T-cell (primary cell): Measurements from ENCODE around the gene CUEDC1. TPM values are rescaled to one million over a fixed set of nuclear protein-coding genes. Genes with fewer than 3 reads are reported as not detected.
"Not testable (repeated sequence)": the region's sequence is repeated elsewhere in the genome, so short reads cannot be mapped to it uniquely, and the experiment has no call there.

Source experiments
- ATAC-seq, 4 experiments: fragments of 200-7000 bp in 3 of 4; fragments of 150-1000 bp in 1 of 4; cut with Tn5 transposase; replicated peaks in 1 of 4; 1 replicate in 3 of 4; 2 replicates in 1 of 4; pipeline ENCODE4 v1.10.0; 2021; ENCODE audit warnings: moderate library complexity in 3 of 4, mild to moderate bottlenecking in 2 of 4, moderate number of reproducible peaks in 1 of 4
- CTCF ChIA-PET, 2 donors: fragments of 300-600 bp; sonication (Branson Sonifier 250); formaldehyde crosslinking; loops; one replicate each; lab custom pipeline; 2022; ENCODE audit warnings: antibody characterized with exemption in 2 of 2; lab: Charles Lee
- POLR2A ChIA-PET, 2 donors: fragments of 300-600 bp; sonication (Branson Sonifier 250); formaldehyde crosslinking; loops; one replicate each; lab custom pipeline; 2022; ENCODE audit warnings: antibody characterized with exemption in 2 of 2; lab: Charles Lee
- DNase-seq, 35 experiments: peaks; one replicate each; pipeline versions ENCODE4 v3.0.0 to v3.0.0-alpha.2; 2013 to 2023
- H3K27ac ChIP-seq: one replicate; pipeline ENCODE4 v1.5.1; 2013; ENCODE audit warnings: low read length
- H3K27me3 ChIP-seq, 2 experiments: replicated peaks in 1 of 2; 1 replicate in 1 of 2; 2 replicates in 1 of 2; pipeline versions ENCODE4 v1.6.1 to v1.7.0; 2013; ENCODE audit warnings: low read length in 1 of 2, mixed read lengths in 1 of 2; ENCODE audit not compliant: control insufficient read depth in 2 of 2, insufficient read depth in 2 of 2; ENCODE audit errors: extremely low read depth in 1 of 2
- H3K36me3 ChIP-seq, 2 donors: 1 replicate in 1 of 2; 2 replicates in 1 of 2; pipeline versions ENCODE4 v1.6.1 to v1.7.0; 2013; ENCODE audit warnings: low read length in 1 of 2; ENCODE audit not compliant: control insufficient read depth in 2 of 2, insufficient read depth in 1 of 2; ENCODE audit errors: extremely low read depth in 1 of 2
- H3K4me1 ChIP-seq, 2 experiments: 1 replicate in 1 of 2; 2 replicates in 1 of 2; pipeline versions ENCODE4 v1.6.1 to v1.7.0; 2013; ENCODE audit warnings: low read length in 2 of 2, mixed read lengths in 1 of 2; ENCODE audit not compliant: insufficient read depth in 2 of 2, control insufficient read depth in 1 of 2; ENCODE audit errors: extremely low read depth in 1 of 2
- H3K4me3 ChIP-seq, 2 donors: 1 replicate in 1 of 2; 2 replicates in 1 of 2; pipeline versions ENCODE4 v1.5.1 to v1.7.0; 2013; ENCODE audit warnings: mild to moderate bottlenecking in 2 of 2, low read length in 1 of 2, moderate library complexity in 1 of 2; ENCODE audit not compliant: control insufficient read depth in 1 of 2; ENCODE audit errors: extremely low read depth in 1 of 2
- H3K9me3 ChIP-seq: 2 replicates; pipeline ENCODE4 v1.7.0; 2013
- H3K27ac Mint-ChIP-seq, 2 donors: one replicate each; pipeline ENCODE4 v1.8.0; 2020 to 2021; ENCODE audit warnings: mild to moderate bottlenecking in 2 of 2, mixed read lengths in 2 of 2
- H3K27me3 Mint-ChIP-seq, 2 donors: one replicate each; pipeline ENCODE4 v1.8.0; 2021 to 2022; ENCODE audit warnings: mixed read lengths in 2 of 2
- H3K36me3 Mint-ChIP-seq: one replicate; pipeline ENCODE4 v1.8.0; 2021; ENCODE audit warnings: mixed read lengths
- H3K4me1 Mint-ChIP-seq, 3 donors: one replicate each; pipeline ENCODE4 v1.8.0; 2020 to 2022; ENCODE audit warnings: mixed read lengths in 3 of 3, mild to moderate bottlenecking in 1 of 3
- H3K4me3 Mint-ChIP-seq, 3 donors: one replicate each; pipeline ENCODE4 v1.8.0; 2020 to 2022; ENCODE audit warnings: mild to moderate bottlenecking in 3 of 3, mixed read lengths in 3 of 3, moderate library complexity in 3 of 3
- H3K9me3 Mint-ChIP-seq, 3 donors: one replicate each; pipeline ENCODE4 v1.8.0; 2020 to 2022; ENCODE audit warnings: mixed read lengths in 3 of 3
- WGBS: methylation state at CpG from one replicate; pipeline ENCODE4 v1.1.5; 2013; ENCODE audit warnings: missing lambda C conversion rate; ENCODE audit not compliant: insufficient coverage; 5-methylcytosine and 5-hydroxymethylcytosine counted together
- total RNA-seq, 35 experiments: library from RNA in 6 of 35; stranded (reverse) in 6 of 35; fragments of 120-200 nt in 1 of 35; gene quantifications; one replicate each; pipeline versions ENCODE4 v1.2.1 to v1.2.4 and lab custom pipeline; 2013 to 2026

The CUEDC1 gene
- total RNA-seq, 5 donors from 2014 or later (not counting 1 experiment from before 2014, with no cell fraction given) = 0.33 to 1.4 (median 0.74) TPM; not detected in 1

GRCh38 chr17:57927048-57927723 lies 28.0 kb downstream of the CUEDC1 start:
- CTCF ChIA-PET = interaction anchor here (0.7 to 0.8 kb wide), 3 partner anchors 49 to 213 kb away, joined by 3 to 4 read pairs (median 3); no protein-coding TSS in a partner anchor

GRCh38 chr17:57926723-57927047 lies 28.5 kb downstream of the CUEDC1 start:
- Mint-ChIP-seq H3K4me3 (no peak overlapping the region), H3K36me3 (no peaks in the 10 kb centered on the region), H3K27ac (no peak overlapping the region), H3K4me1 (peaks cover 0 to 5% (median 0%) of the 10 kb centered on the region in 3 donors), H3K9me3 (no peaks in the 10 kb centered on the region), H3K27me3 (peaks cover 6 to 31% of the 10 kb centered on the region in 2 donors)
- H3K9me3 ChIP-seq = no peaks in the 10 kb centered on the region
- H3K27me3 ChIP-seq = peaks cover 0 to 37% of the 10 kb centered on the region in 2 experiments
- ATAC-seq = no peak
- no peaks in the 10 kb centered on the region for H3K36me3 ChIP-seq
- ChIA-PET CTCF (interaction anchor here in 1 of 2 donors (0.7 kb wide), 1 partner anchor 214 kb away, joined by 3 read pairs; no protein-coding TSS in a partner anchor), POLR2A (no interaction called here)
- no peak for DNase-seq
- peaks cover 0 to 7% of the 10 kb centered on the region in 2 experiments for H3K4me1 ChIP-seq
- 70% methylated on average over 2 of the region's 7 CpGs for WGBS
- no peak overlapping the region for H3K4me3 ChIP-seq
- H3K27ac ChIP-seq = no peak overlapping the region

More at GRCh38 chr17:57927048-57927723, 28.0 kb downstream of the CUEDC1 start:
- DNase-seq (no peak), ATAC-seq (no peak)
- Mint-ChIP-seq H3K27me3 (peaks cover 6 to 35% of the 10 kb centered on the region in 2 donors), H3K4me1 (peaks cover 0 to 5% (median 0%) of the 10 kb centered on the region in 3 donors), H3K27ac (no peak overlapping the region), H3K9me3 (no peaks in the 10 kb centered on the region), H3K36me3 (no peaks in the 10 kb centered on the region), H3K4me3 (no peak overlapping the region)
- Histone ChIP-seq H3K27ac (no peak overlapping the region), H3K36me3 (no peaks in the 10 kb centered on the region), H3K4me3 (no peak overlapping the region), H3K4me1 (peaks cover 0 to 7% of the 10 kb centered on the region in 2 experiments), H3K27me3 (peaks cover 0 to 37% of the 10 kb centered on the region in 2 experiments), H3K9me3 (no peaks in the 10 kb centered on the region)
- POLR2A ChIA-PET = no interaction called here
- no CpG with 5 or more reads among the region's 5 CpGs for WGBS

- Histone ChIP-seq H3K9me3 (no peaks in the 10 kb centered on the region), H3K27ac (no peak overlapping the region), H3K36me3 (no peaks in the 10 kb centered on the region), H3K4me1 (peaks cover 0 to 7% of the 10 kb centered on the region in 2 experiments), H3K27me3 (peaks cover 0 to 41% of the 10 kb centered on the region in 2 experiments), H3K4me3 (no peak overlapping the region)
- Mint-ChIP-seq H3K27me3 (peaks cover 6 to 27% of the 10 kb centered on the region in 2 donors), H3K36me3 (no peaks in the 10 kb centered on the region), H3K9me3 (no peaks in the 10 kb centered on the region), H3K4me3 (no peak overlapping the region), H3K4me1 (peaks cover 0 to 5% (median 0%) of the 10 kb centered on the region in 3 donors), H3K27ac (no peak overlapping the region)
- WGBS = 92% methylated on average over 8 of the region's 9 CpGs
- POLR2A ChIA-PET = no interaction called here
- no peak for DNase-seq
- CTCF ChIA-PET = interaction anchor here in 1 of 2 donors (0.7 kb wide), 1 partner anchor 32 kb away, joined by 5 read pairs; no protein-coding TSS in a partner anchor
- ATAC-seq = no peak
Measured at GRCh38 chr17:57925361-57925990, 29.7 kb downstream of the CUEDC1 start.

GRCh38 chr17:57924677-57925076 lies 30.5 kb downstream of the CUEDC1 start:
- no peaks in the 10 kb centered on the region for H3K9me3 ChIP-seq
- H3K4me3 Mint-ChIP-seq = no peak overlapping the region
- H3K27me3 Mint-ChIP-seq = peaks cover 6 to 23% of the 10 kb centered on the region in 2 donors
- H3K4me1 ChIP-seq = peaks cover 0 to 7% of the 10 kb centered on the region in 2 experiments
- H3K27me3 ChIP-seq = peaks cover 0 to 36% of the 10 kb centered on the region in 2 experiments
- H3K27ac Mint-ChIP-seq = no peak overlapping the region
- no peaks in the 10 kb centered on the region for H3K9me3 Mint-ChIP-seq
- H3K27ac ChIP-seq = no peak overlapping the region
- H3K36me3 ChIP-seq = no peaks in the 10 kb centered on the region
- WGBS = 63% methylated on average over 1 of the region's 4 CpGs
- ChIA-PET POLR2A (no interaction called here), CTCF (interaction anchor here in 1 of 2 donors (0.7 kb wide), 1 partner anchor 31 kb away, joined by 5 read pairs; no protein-coding TSS in a partner anchor)
- H3K4me1 Mint-ChIP-seq = peaks cover 0 to 5% (median 0%) of the 10 kb centered on the region in 3 donors
- ATAC-seq (no peak), DNase-seq (no peak)
- H3K36me3 Mint-ChIP-seq = no peaks in the 10 kb centered on the region
- H3K4me3 ChIP-seq = no peak overlapping the region

- H3K4me3 Mint-ChIP-seq = no peak overlapping the region
- 76% methylated on average over 4 of the region's 5 CpGs for whole genome bisulfite sequencing
Measured at GRCh38 chr17:57923182-57923872, 31.9 kb downstream of the CUEDC1 start.

GRCh38 chr17:57922745-57923144 lies 32.5 kb downstream of the CUEDC1 start:
- ChIA-PET POLR2A (interaction anchor here (0.5 to 0.7 kb wide), 2 partner anchors 128 to 638 kb away, joined by 3 to 7 read pairs; no protein-coding TSS in a partner anchor), CTCF (interaction anchor here in 1 of 2 donors (0.6 to 0.7 kb wide), 2 partner anchors 77 to 779 kb away, joined by 3 to 4 read pairs; no protein-coding TSS in a partner anchor)
- not testable (repeated sequence) for H3K36me3 ChIP-seq, H3K4me3 ChIP-seq, H3K4me3 Mint-ChIP-seq, H3K4me1 Mint-ChIP-seq, H3K27ac ChIP-seq, H3K4me1 ChIP-seq, H3K9me3 Mint-ChIP-seq, H3K36me3 Mint-ChIP-seq, DNase-seq, H3K27ac Mint-ChIP-seq, H3K9me3 ChIP-seq, ATAC-seq
- WGBS = 86% methylated on average over 4 of the region's 4 CpGs
- peaks cover 0 to 32% of the 10 kb centered on the region in 2 experiments for H3K27me3 ChIP-seq
- H3K27me3 Mint-ChIP-seq = peaks cover 6 to 22% of the 10 kb centered on the region in 2 donors

More at GRCh38 chr17:57923182-57923872, 31.9 kb downstream of the CUEDC1 start:
- H3K4me1 Mint-ChIP-seq = peaks cover 0 to 5% (median 0%) of the 10 kb centered on the region in 3 donors
- Histone ChIP-seq H3K4me1 (peaks cover 0 to 7% of the 10 kb centered on the region in 2 experiments), H3K4me3 (no peak overlapping the region), H3K9me3 (no peaks in the 10 kb centered on the region), H3K36me3 (no peaks in the 10 kb centered on the region), H3K27ac (no peak overlapping the region), H3K27me3 (peaks cover 0 to 36% of the 10 kb centered on the region in 2 experiments)
- no peaks in the 10 kb centered on the region for H3K9me3 Mint-ChIP-seq
- peaks cover 6 to 23% of the 10 kb centered on the region in 2 donors for H3K27me3 Mint-ChIP-seq
- H3K36me3 Mint-ChIP-seq = no peaks in the 10 kb centered on the region
- ATAC-seq = no peak
- POLR2A ChIA-PET = interaction anchor here in 1 of 2 donors (0.5 kb wide), 1 partner anchor 638 kb away, joined by 7 read pairs; no protein-coding TSS in a partner anchor
- no peak overlapping the region for H3K27ac Mint-ChIP-seq
- DNase-seq = no peak
- CTCF ChIA-PET = interaction anchor here in 1 of 2 donors (0.6 kb wide), 1 partner anchor 780 kb away, joined by 4 read pairs; no protein-coding TSS in a partner anchor
